Measurements from ENCODE around the gene EVC. TPM values are rescaled to one million over a fixed set of nuclear protein-coding genes. Genes with fewer than 3 reads are reported as not detected.

The EVC gene
- total and polyA plus RNA-seq, 2 of the 4 experiments (the other 2 are of a cell fraction), result 16.8 to 18.9 TPM

DNA sequence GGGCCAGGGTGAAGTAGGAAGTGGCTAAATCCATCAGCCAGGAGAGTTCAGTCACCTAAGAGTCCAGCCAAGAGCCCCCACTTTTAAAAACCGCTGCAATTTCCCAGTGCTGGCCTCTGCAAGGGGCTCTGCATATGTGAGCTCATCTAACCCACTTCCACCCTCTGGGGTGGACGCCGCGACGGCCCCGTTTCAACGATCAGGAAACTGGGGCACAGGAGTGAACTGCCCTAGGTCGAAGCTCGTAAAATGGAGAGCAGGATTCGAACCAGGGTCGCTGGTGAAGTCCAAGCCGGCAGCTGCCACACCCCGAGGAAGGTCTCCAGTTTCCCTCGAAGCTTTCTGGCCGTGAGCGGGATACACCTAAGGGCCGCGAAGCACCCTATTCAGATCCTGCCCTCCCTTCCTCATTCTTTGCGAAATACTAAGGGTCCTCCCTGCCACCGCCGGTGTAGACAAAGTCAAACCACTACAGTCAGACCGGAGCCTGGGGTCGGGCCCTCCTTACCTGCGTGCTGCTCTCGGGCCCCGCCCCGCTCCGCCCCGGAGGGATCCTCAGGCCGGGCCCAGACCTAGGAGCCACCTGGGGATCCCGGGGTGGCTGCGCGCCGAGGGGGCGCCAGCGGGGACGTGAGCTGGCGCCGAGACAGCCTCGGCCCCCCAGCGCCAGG is 3.1 kb upstream of the EVC start:
- dilution Hi-C loops (cut with HindIII; ENCODE audit: low sequenced_read_pairs, unreplicated experiment), result no loop called here
- Histone ChIP-seq H2BK20ac (ENCODE audit: low read depth, low read length) (no peak overlapping the region), H2BK15ac (ENCODE audit: low read depth, low read length) (peak overlapping the region; percentile 74; the same call in 1 of the 3 replicates), H4K8ac (ENCODE audit: low read depth in 2 of 2, low read length in 2 of 2) (peak overlapping the region; percentile 84 to 95), H3K9me3 (ENCODE audit: control insufficient read depth, insufficient read depth, low read length) (no peaks in the 10 kb centered on the region), H3K36me3 (ENCODE audit: control insufficient read depth, insufficient read depth, low read length) (peaks cover 9% of the 10 kb centered on the region), H3K4ac (ENCODE audit: low read depth, low read length) (peak overlapping the region; percentile 76), H3K4me2 (ENCODE audit: low read depth, low read length) (peak overlapping the region; percentile 89), H2AFZ (replicated peaks; ENCODE audit: low read length, poor library complexity) (peak overlapping the region; percentile 97), H3K18ac (ENCODE audit: low read depth, low read length) (0 out of 2 replicates have a peak overlapping the region, but pooled peaks have one; percentile 5), H3K23ac (ENCODE audit: low read depth, low read length) (peak overlapping the region; percentile 72), H2BK120ac (ENCODE audit: low read depth, low read length) (peak overlapping the region; percentile 5; the same call in 1 of the 2 replicates), H2AK9ac (replicated peaks; ENCODE audit: low read depth, low read length, poor library complexity) (peak overlapping the region; percentile 87), H3K4me1 (ENCODE audit: control insufficient read depth, insufficient read depth, low read length) (peaks cover 33% of the 10 kb centered on the region), H3K9me1 (ENCODE audit: insufficient read depth, low read length) (peaks cover 36% of the 10 kb centered on the region), H3K56ac (ENCODE audit: extremely low read depth, insufficient read depth, low read length) (peak overlapping the region; percentile 54; the same call in 1 of the 2 replicates), H3K9ac (ENCODE audit: low read depth, low read length) (peak overlapping the region; percentile 70), H3K79me1 (ENCODE audit: low read depth in 1 of 2, low read length in 2 of 2) (peaks cover 32 to 64% of the 10 kb centered on the region in 2 experiments), H2BK5ac (ENCODE audit: low read depth, low read length, poor library complexity, severe bottlenecking) (no peak overlapping the region), H3K27me3 (ENCODE audit: control insufficient read depth, insufficient read depth, low read length) (no peaks in the 10 kb centered on the region), H4K91ac (ENCODE audit: insufficient read depth, low read depth, low read length) (peak overlapping the region; percentile 84), H2AK5ac (ENCODE audit: low read depth, low read length) (peak overlapping the region; percentile 18), H4K5ac (ENCODE audit: low read depth, low read length) (peak overlapping the region; percentile 80), H3K4me3 (ENCODE audit: insufficient read depth, low read depth, low read length) (peak overlapping the region; percentile 63), H4K20me1 (ENCODE audit: insufficient read depth, low read length) (peaks cover 18% of the 10 kb centered on the region), H3K14ac (replicated peaks; ENCODE audit: low read depth, low read length) (peak overlapping the region; percentile 89), H3K27ac (ENCODE audit: insufficient read depth, low read length) (peak overlapping the region; percentile 51)
- ChIA-PET POLR2A (ENCODE audit: unreplicated experiment) (no interaction called here), CTCF (interaction anchor here (1.1 kb wide), 1 partner anchor 233 kb away, joined by 3 read pairs; no protein-coding TSS in a partner anchor)
- DNase-seq (no peak), ATAC-seq (ENCODE audit: low read depth) (peak; percentile 1)
- WGBS, 2 experiments (ENCODE audit: extremely low coverage in 2 of 2, insufficient read length in 1 of 2), result 6% methylated on average over 22 of the region's 41 CpGs; no CpG with 5 or more reads in 1 of the 2 experiments
- no TSS peak for BruUV-seq (replicated peaks)
- in situ Hi-C loops (cut with MboI; ENCODE audit: low sequenced_read_pairs), result no loop called here
- intact Hi-C loops (cut with micrococcal nuclease), result loop anchor here (1.0 to 5.0 kb wide), 4 partner anchors 40 to 671 kb away; partner anchors contain the start of gene STK32B
- TF ChIP-seq USF2 (IDR thresholded peaks at IDR 0.05; ENCODE audit: low read depth, low read length) (no peak), NFE2L2 (IDR thresholded peaks at IDR 0.05; ENCODE audit: low read depth, low read length) (no peak), RAD21 (IDR thresholded peaks at IDR 0.05; ENCODE audit: low read length) (no peak), MAZ (IDR thresholded peaks at IDR 0.05; ENCODE audit: borderline replicate concordance, low read depth, low read length) (no peak), CEBPB (IDR thresholded peaks at IDR 0.05; ENCODE audit: low read depth, low read length) (no peak), BHLHE40 (IDR thresholded peaks at IDR 0.05; ENCODE audit: low read depth, low read length) (no peak), RCOR1 (IDR thresholded peaks at IDR 0.05; ENCODE audit: insufficient replicate concordance, low read length) (no peak), CTCF (conservative IDR thresholded peaks at IDR 0.05; ENCODE audit: low read depth, low read length) (no peak), RFX5 (IDR thresholded peaks at IDR 0.05; ENCODE audit: low read depth, low read length) (no peak), FOS (IDR thresholded peaks at IDR 0.05; ENCODE audit: low read depth, low read length) (no peak), MAFK (IDR thresholded peaks at IDR 0.05; ENCODE audit: low read depth, low read length) (no peak), POLR2A (IDR thresholded peaks at IDR 0.05; ENCODE audit: low read depth, low read length) (no peak), CHD1 (IDR thresholded peaks at IDR 0.05; ENCODE audit: low read depth, low read length) (no peak), SMC3 (IDR thresholded peaks at IDR 0.05; ENCODE audit: low read depth, low read length) (no peak), ELK1 (IDR thresholded peaks at IDR 0.05; ENCODE audit: borderline replicate concordance, low read depth, low read length) (no peak)

All from IMR-90 (cell line).